Erythroblast (primary cell): ENCODE data around the gene OLFM3.

Experiments
- GATA1 ChIP-seq: IDR thresholded peaks from 2 replicates; pipeline ENCODE4 v1.6.1; 2011; ENCODE audit warnings: low read depth, mild to moderate bottlenecking, control low read depth, low read length, moderate library complexity
- POLR2A ChIP-seq: IDR thresholded peaks from 2 replicates; pipeline ENCODE4 v1.6.1; 2011; ENCODE audit warnings: mild to moderate bottlenecking, low read length

DNA sequence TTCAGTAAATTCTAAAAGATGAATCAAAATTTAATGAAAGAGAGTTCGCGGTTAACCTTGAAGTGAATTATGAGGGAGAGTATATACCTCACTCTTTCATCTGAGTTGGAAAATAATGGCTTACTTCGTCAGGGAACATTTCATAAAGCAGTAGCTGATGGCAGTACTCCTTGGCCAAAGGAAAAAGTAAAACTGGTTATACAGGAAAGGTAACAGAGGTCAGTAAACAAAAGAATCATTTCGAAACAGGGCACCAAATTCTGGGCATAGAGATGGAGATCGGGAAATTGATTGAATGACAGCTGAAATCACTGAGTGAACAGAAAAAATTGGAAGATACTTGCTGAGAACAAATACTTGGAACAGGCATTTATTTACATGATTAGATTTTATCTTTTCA is 199.0 kb downstream of the OLFM3 start:
- TF ChIP-seq POLR2A: no peak
- TF ChIP-seq GATA1: no peak
